Measurements from ENCODE around the gene LRCH3. TPM values are rescaled to one million over a fixed set of nuclear protein-coding genes. Genes with fewer than 3 reads are reported as not detected.

Gene LRCH3
- total and polyA plus RNA-seq, 2 of the 13 experiments (the other 11 are each of a cell fraction or from before 2014, with no cell fraction given): 25.5 to 103 TPM

DNA sequence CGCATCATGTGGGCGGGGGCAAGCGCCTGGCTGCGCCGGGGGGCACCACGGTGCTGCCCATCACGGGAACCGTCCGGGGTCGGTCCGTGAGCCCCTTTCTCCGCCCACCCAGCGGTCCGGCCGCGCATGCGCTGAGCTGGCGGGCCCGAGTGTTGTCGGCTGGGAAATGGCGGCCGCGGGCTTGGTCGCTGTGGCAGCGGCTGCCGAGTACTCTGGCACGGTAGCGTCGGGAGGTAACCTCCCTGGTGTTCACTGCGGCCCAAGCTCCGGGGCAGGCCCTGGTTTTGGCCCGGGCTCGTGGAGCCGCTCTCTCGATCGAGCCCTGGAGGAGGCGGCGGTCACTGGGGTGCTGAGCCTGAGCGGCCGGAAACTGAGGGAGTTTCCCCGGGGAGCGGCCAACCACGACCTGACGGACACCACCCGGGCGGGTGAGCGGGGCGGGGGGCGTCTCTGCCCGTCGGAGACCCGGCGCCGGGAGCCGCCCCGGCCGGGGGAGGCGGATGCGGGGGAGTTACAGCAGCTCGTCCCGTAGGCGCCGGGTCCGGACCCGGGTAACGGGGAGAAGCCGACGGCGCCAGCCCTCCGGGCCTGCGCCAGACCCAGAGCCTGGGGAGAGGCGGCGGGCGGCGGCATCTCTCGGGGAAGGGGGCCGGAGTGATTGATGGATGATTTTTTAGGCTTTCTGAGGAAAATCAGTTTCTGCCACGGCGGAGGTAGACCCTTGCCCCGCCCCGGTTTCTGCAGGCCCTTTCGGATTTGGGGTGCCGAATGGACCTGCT is at the start of gene LRCH3 (continued):
- TF ChIP-seq CBFB (CRISPR knock-in tag; IDR thresholded peaks at IDR 0.05) (peak; percentile 87; the same call in 1 of the 2 replicates), ZNF557 (CRISPR knock-in tag; IDR thresholded peaks at IDR 0.05) (no peak; the same call in 1 of the 2 replicates), PHF5A (CRISPR knock-in tag; IDR thresholded peaks at IDR 0.05; ENCODE audit: low read depth, unreplicated experiment) (peak; percentile 58), NR1H2 (CRISPR knock-in tag; IDR thresholded peaks at IDR 0.05; ENCODE audit: borderline replicate concordance, low read depth) (no peak), CCDC6 (CRISPR knock-in tag; IDR thresholded peaks at IDR 0.05) (peak; percentile 93), ZBTB25 (CRISPR knock-in tag; IDR thresholded peaks at IDR 0.05) (peak; percentile 21; the same call in 1 of the 2 replicates), THAP7 (CRISPR knock-in tag; IDR thresholded peaks at IDR 0.05) (no peak), ZNF264 (CRISPR knock-in tag; IDR thresholded peaks at IDR 0.05) (no peak), KDM4B (CRISPR knock-in tag; IDR thresholded peaks at IDR 0.05) (peak; percentile 79; the same call in 1 of the 2 replicates), ARHGAP35 (CRISPR knock-in tag; IDR thresholded peaks at IDR 0.05; ENCODE audit: borderline replicate concordance) (peak; percentile 63; the same call in 1 of the 2 replicates), ZNF878 (CRISPR knock-in tag; IDR thresholded peaks at IDR 0.05) (peak; percentile 84; the same call in 1 of the 2 replicates), ZBTB2 (CRISPR knock-in tag; IDR thresholded peaks at IDR 0.05; ENCODE audit: low read depth) (peak; percentile 72; the same call in 1 of the 2 replicates), GATA4 (IDR thresholded peaks at IDR 0.05; ENCODE audit: borderline replicate concordance, low read depth) (peak; percentile 51; the same call in 1 of the 2 replicates), RBFOX2 (IDR thresholded peaks at IDR 0.05; ENCODE audit: low read depth, low read length) (peak; percentile 98), GFI1 (CRISPR knock-in tag; IDR thresholded peaks at IDR 0.05; ENCODE audit: borderline replicate concordance) (peak; percentile 80), TFDP1 (CRISPR knock-in tag; IDR thresholded peaks at IDR 0.05; ENCODE audit: borderline replicate concordance) (no peak), ATAD3A (CRISPR knock-in tag; IDR thresholded peaks at IDR 0.05) (no peak)
- TF ChIP-seq, protein P1, sequence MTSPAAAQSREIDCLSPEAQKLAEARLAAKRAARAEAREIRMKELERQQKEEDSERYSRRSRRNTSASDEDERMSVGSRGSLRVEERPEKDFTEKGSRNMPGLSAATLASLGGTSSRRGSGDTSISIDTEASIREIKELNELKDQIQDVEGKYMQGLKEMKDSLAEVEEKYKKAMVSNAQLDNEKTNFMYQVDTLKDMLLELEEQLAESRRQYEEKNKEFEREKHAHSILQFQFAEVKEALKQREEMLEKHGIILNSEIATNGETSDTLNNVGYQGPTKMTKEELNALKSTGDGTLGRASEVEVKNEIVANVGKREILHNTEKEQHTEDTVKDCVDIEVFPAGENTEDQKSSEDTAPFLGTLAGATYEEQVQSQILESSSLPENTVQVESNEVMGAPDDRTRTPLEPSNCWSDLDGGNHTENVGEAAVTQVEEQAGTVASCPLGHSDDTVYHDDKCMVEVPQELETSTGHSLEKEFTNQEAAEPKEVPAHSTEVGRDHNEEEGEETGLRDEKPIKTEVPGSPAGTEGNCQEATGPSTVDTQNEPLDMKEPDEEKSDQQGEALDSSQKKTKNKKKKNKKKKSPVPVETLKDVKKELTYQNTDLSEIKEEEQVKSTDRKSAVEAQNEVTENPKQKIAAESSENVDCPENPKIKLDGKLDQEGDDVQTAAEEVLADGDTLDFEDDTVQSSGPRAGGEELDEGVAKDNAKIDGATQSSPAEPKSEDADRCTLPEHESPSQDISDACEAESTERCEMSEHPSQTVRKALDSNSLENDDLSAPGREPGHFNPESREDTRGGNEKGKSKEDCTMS (CRISPR knock-in tag; conservative IDR thresholded peaks at IDR 0.05): no peak
